GM21447 (cell line): Measurements from ENCODE around the gene ABHD11.
"Not testable (repeated sequence)": the region's sequence is repeated elsewhere in the genome, so short reads cannot be mapped to it uniquely, and the experiment has no call there.

Experiments used
- ATAC-seq: cut with Tn5 transposase; IDR thresholded peaks from one replicate; pipeline ENCODE4 v1.9.1; 2021; ENCODE audit not compliant: unreplicated experiment

Gene ABHD11

GRCh38 chr7:73720443-73720842 is 18.2 kb downstream of the ABHD11 start:
- ATAC-seq: not testable (repeated sequence)

GRCh38 chr7:73719806-73720169 is 18.8 kb downstream of the ABHD11 start:
- no peak for ATAC-seq

- ATAC-seq: no peak
Observed at GRCh38 chr7:73718905-73719805, 19.4 kb downstream of the ABHD11 start, which contains the start of gene STX1A. STX1A (minus strand) TSS chr7:73719669; CDS start chr7:73719631, 38 bp downstream.

- ATAC-seq: no peak
Observed at GRCh38 chr7:73718438-73718881, 20.1 kb downstream of the ABHD11 start.

- ATAC-seq: no peak
Observed at GRCh38 chr7:73717991-73718405, 20.6 kb downstream of the ABHD11 start.

DNA sequence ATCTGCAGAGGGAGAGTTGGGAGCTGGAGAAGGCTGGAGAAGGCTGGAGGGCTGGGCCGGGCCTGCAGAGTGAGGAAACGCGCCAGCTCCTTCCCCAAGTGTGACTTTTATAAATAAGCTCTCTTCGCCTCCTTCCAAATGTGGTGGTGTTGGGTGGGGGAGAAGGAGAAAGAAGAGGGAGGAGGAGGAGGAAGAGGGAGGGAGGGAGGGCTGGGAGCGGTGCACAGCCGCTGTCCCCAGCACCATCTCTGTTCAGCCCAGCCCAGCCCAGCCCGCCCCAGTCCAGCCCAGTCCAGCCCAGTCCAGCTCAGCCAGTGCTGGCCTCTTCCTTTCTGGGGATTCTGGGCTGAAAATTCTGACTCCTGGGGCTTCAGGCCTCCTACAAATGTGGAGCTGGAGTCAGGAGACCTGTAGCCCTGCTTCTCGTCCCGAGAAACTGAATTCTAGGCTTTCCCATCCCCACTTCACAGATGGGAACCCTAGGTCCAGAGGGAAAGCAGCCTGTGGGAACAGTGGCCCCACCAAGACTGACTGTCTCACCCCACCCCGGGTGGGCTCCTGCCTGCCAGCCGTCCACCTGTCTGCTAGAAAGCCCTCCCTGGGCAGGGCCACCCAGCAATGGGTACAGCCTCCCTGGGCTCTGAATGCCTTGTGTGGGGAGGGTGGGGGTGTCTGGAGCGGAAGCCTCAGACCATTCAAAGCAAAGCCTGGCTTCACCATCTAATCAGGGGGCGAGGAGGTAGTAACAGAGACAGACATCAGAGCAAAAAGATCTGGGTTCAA is 21.4 kb downstream of the ABHD11 start:
- no peak for ATAC-seq

GRCh38 chr7:73716318-73716890 is 22.2 kb downstream of the ABHD11 start:
- ATAC-seq: no peak

DNA sequence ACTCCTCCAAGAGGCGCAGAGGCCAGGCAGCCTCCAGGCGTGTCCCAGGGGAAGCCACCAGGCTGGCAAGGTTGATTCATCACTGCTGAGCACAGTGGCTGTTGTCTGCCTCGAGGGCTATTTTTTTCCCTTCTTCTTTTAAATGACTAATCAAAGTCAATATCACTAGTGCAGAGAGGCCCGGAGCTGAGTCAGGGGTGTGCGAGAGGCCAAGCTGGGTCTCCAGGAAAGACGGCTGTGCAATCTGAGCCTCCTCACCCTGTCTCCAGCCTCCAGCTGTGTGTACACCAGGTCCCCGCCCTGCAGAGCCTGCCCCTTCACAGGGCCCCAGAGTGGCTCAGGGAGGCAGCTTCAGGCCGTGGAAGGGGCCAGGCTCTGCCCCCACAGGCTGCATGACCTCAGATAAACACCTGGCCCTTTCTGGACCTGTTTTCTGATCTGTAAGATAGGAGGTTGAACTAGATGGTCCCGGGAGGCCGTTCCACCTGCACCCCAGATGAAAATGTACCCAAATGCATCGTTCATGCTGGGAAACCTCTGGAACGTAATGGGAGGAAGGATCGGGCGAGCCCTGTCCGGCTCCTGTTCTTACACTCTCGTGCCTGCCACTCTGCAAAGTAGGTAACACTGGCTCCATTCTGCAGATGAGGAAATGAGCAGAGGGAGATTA is 22.8 kb downstream of the ABHD11 start:
- no peak for ATAC-seq

GRCh38 chr7:73713319-73713718 is 25.3 kb downstream of the ABHD11 start:
- ATAC-seq: not testable (repeated sequence)

- no peak for ATAC-seq
Observed at GRCh38 chr7:73712773-73713172, 25.8 kb downstream of the ABHD11 start.

GRCh38 chr7:73708961-73709549 is 29.5 kb downstream of the ABHD11 start:
- no peak for ATAC-seq

DNA sequence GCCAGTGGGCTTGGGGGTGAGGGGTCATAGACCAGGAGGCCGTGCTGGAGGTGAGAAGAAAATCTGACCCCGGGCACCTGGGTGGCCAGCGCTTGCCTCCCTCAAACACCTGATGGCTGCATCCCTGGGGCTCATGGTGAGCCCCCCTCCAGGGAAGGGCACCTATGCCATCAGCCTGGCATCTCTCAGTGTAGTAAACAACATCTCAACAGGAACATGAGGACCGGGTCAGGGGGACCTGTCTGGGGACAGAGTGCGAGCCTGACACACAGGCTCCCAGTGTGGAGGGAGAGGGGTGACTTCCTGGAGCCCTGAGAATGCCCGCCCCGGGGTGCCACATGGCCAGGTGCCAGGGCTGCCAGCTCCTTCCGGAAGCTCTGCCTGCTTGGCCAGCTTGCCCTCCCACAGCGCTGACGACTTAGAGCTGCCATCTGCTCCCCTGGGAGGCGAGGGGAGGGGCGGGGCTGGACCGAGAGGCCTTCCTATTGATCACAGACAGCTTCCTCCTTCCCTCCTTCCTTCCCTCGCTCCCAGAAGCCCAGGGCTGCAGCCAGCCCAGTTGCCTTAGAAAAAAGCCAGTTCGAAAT is 31.5 kb downstream of the ABHD11 start:
- no peak for ATAC-seq

GRCh38 chr7:73706126-73707044 is 32.2 kb downstream of the ABHD11 start:
- no peak for ATAC-seq

DNA sequence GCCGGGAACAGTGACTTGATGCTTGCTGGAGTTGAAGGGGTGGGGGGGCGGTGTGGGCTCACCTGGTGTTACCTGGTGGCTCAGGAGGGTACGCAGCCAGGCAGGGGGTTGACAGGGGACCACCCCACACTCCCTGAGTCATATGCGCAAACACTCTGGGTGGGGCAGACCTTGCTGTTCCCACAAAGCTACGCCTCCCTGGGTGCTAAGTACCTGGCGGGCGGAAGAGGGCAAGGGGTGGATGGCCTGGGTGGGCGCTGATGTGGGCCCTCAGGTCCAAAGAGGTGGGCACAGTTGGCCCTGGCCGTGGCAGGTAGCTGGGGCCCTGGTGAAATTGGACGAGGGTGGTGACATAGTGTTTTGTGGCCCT is 33.1 kb downstream of the ABHD11 start:
- ATAC-seq: no peak

DNA sequence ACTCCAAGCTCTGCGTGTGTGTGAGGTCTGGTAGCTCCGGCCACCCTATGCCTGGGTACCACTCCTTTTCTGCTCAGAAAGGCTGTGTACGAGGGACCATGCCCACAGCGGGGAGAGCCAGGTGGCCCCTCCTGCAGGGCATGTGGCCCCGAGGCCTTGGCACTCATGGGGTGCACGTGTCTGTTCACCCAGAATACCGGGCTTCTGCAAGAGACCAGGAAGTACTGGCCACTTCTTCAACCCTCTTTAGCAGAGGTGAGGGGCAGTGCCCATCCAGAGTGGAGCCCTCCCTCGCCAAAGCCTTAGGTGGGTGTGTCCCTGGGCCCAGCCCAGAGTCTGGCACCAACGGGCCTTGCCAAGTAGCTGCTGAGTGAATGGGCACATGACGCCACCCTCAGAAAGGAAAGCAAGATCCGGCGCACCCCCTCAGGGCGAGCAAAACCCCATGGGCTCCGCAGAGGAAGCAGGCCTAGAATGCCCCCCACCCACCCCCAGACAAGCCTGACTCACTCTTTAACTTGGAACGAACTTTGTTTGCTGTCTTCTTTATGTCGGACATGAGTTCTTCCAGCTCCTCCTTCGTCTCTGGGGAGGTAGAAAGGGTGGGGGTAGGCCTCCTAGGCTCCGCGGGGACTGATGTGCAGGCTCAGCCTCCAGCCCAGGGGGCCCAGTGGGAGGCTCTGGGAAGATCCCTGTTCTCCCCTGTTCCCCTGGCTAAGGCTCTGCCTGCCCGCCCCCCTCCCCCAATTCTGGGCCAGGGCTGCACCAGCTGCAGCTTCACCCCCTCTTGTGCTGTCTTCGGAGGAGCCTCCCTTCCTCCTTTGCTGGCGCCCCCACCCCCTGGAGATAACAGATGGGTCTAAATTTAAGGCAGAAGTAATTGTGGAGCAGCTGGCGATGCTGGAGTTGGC is 33.7 kb downstream of the ABHD11 start:
- no peak for ATAC-seq

GRCh38 chr7:73703757-73704639 is 34.6 kb downstream of the ABHD11 start:
- ATAC-seq: no peak

DNA sequence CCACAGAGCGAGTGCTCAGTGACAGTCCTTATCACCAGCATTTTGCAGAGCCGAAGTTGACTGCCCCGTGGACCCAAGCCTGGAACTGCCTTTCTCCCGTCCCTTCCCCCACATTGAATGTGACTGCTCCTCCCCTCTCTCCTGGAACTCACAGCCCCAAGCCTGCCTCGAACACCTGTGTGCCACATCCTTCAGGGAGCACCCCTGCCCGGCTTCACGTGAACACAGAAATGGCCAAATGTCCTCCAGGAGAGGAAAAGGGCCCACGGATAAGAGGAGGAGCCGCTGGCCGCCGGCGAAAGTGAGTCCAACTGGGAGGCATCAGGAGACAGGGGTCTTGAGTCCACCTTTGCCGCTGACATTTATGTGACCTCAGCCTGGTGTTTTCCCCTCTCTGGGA is 35.4 kb downstream of the ABHD11 start:
- ATAC-seq: no peak
